Fibroblast of pulmonary artery (primary cell): Measurements from ENCODE around the gene TMEM198.

Experiments used
- DNase-seq: peaks from one replicate; pipeline ENCODE4 v3.0.0-alpha.2; 2010; ENCODE audit warnings: low read depth
- H3K4me3 ChIP-seq: replicated peaks from 2 replicates; pipeline ENCODE4 v1.5.1; 2011; ENCODE audit warnings: low read depth, mild to moderate bottlenecking, control low read depth, low read length, moderate library complexity
- TF ChIP-seq, protein P1 (sequence below): IDR thresholded peaks from 2 replicates; pipeline ENCODE4 v1.5.1; 2011; ENCODE audit warnings: mild to moderate bottlenecking, control low read depth, low read length, inconsistent platforms; ENCODE audit errors: missing control alignments

The TMEM198 gene

DNA sequence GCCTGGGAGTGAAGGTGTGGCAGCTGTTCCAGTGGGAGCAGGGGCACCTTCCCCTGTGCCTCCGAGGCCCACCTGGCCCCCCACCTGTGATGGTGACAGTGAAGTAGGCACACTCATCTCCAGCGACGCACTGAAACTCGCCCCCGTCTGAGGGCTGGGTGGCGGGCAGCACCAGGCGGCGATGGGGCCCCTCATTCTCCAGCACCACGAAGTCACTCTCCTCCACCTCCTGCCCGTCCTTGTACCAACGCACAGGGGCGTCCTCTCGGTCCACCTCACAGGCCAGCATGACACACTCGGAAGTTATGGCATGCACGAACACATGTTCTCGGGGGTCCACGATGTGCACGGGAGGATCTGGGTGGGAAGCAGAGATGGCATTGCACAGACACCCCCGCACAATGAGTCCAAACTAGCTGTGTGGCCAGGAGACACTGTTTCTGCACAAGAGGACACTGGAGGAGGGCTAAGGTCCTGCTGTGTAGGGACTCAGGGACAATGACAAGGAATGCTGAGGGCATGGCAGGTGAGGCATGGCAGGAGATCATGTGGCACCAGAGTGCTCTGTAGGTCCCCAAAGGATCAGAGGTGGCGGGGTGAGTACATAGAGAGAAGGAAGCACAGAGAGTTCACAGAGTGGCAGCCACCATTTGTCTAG is 19.6 kb downstream of the TMEM198 start:
- TF ChIP-seq, protein P1, sequence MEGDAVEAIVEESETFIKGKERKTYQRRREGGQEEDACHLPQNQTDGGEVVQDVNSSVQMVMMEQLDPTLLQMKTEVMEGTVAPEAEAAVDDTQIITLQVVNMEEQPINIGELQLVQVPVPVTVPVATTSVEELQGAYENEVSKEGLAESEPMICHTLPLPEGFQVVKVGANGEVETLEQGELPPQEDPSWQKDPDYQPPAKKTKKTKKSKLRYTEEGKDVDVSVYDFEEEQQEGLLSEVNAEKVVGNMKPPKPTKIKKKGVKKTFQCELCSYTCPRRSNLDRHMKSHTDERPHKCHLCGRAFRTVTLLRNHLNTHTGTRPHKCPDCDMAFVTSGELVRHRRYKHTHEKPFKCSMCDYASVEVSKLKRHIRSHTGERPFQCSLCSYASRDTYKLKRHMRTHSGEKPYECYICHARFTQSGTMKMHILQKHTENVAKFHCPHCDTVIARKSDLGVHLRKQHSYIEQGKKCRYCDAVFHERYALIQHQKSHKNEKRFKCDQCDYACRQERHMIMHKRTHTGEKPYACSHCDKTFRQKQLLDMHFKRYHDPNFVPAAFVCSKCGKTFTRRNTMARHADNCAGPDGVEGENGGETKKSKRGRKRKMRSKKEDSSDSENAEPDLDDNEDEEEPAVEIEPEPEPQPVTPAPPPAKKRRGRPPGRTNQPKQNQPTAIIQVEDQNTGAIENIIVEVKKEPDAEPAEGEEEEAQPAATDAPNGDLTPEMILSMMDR: no peak
- H3K4me3 ChIP-seq: no peak overlapping the region
- no peak for DNase-seq

DNA sequence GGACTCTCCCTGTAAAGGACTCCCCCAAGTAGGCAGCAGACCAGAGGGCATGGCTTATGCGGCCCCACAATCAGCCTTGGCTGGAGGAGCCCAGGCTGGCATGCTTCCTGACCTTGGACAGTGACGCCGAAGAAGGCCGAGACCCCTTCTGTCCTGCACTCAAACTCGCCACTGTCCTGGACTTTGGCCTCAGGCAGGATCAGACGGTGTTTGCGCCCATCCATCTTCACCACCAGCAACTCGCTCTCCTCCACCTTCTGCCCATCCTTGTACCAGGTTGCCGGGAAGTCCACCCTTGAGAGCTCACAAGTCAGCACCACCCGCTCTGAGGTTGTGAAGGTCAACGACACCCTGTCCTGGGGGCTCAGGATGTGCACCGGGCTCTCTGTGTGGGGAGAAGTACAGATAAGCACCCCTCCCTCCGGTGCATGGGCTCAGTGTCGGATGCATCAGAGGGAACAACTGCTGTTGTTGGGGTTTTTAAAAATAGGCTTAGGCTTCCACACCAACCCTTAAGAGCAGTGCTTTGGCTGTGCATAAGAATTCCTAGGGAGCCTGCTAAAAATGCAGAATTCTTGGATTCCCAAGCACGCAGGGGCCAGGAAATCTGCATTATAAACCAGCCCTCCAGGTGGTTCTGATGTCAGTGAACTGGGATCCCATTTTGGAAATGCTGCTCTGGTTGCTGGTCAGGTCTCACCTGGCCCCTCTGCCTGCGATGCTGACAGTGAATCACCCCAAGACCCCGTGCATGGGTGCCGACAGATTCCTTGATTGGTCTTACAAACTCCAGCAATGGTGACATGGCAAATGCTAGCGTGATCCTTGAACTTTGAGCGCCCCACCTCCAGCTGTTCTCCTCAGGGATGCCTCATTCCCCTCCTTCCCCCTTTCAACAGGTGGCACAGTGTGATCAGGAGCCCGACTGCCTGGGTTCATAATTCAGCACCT is 21.6 kb downstream of the TMEM198 start:
- no peak for DNase-seq
- no peak overlapping the region for H3K4me3 ChIP-seq
- TF ChIP-seq, protein P1: no peak

DNA sequence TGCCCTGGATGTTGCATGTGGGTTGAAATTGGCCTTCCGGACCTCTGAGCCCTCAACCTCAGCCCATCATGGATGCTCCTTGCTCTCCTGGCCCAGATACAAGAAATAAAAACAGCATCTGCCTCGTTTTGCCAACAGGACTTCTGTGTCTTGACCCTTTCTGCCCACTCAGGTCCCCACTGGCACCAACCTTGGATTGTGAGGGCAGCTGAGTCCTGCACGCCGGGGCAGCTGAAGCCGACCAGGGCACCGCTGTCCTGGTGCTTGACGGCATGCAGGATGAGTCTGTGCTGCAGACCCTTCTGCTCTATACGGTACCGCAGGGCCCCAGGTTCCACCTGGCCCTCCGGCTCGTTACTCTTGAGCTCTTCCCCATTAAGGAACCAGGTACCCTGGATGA is 22.8 kb downstream of the TMEM198 start:
- no peak for DNase-seq
- H3K4me3 ChIP-seq: no peak overlapping the region
- TF ChIP-seq, protein P1: no peak

DNA sequence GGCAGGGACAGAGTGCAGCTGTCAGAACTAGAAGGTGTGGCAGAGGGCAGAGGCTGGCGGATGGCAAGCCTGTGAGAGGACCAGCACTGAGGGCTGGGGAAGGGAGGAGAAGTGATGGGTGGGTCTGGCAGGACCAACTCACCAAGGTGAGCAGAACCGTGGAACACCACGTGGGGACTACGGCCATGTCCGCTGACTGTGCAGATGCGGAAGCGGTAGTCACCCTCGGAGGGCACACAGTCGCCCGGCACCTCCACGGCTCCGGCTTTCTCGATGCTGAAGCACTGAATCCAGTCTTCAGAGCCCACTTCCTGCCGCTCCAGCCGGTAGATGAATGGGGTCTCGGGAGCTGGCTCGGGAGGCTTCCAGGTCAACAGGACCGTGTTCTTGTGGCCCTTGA is 23.3 kb downstream of the TMEM198 start:
- DNase-seq: no peak
- no peak overlapping the region for H3K4me3 ChIP-seq
- TF ChIP-seq, protein P1: no peak

DNA sequence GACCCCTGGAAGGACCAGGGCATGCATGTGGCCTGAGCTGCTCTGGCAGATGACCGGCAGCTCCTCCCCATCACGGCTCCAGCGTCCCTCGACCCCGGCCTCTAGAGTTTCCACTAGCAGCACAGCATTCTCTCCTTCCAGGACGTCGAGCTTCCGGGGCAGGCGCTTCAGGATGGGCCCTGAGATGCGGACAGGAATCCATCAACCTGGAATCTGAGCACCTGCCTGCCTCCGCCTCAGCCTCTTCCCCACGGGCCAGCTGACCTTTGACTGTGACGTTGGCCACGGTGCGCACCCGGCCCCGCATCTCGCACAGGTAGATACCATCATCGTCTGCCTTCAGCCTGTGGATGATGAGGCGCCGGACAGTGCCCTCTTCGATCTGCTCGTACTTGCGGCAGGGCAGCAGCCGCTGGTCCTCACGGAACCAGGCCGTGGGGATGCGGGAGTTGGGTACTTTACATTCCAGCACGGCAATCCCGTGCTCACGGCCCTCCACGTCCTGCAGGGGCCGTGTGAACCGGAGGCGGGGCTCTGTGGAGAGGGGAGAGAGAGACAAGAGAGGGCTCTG is 24.0 kb downstream of the TMEM198 start:
- DNase-seq: no peak
- no peak overlapping the region for H3K4me3 ChIP-seq
- TF ChIP-seq, protein P1: no peak

DNA sequence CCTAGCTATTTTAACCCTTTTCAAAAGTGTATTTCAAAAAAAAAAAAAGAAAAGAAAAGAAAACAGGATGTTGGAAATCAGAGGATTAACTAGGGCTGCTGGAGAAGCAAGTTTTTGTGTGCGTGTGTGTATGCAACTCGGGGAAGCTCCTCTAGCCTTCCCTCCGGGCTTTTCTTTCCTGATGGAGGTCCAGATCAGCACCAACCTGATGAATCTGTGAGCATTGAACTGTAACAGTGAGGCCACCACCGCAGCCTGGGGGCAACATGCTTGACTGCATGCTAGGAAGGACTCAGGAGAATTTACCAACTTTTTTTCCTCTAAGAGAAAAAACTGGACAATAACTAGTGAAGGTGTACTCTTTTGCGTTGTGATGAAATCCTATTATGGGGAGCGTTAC is 25.2 kb downstream of the TMEM198 start:
- TF ChIP-seq, protein P1: no peak
- no peak overlapping the region for H3K4me3 ChIP-seq
- DNase-seq: no peak
